Stimulated activated naive CD4-positive, alpha-beta T cell (primary cell): ENCODE measurements around the gene NAA25.
"Not testable (repeated sequence)": the region's sequence is repeated elsewhere in the genome, so short reads cannot be mapped to it uniquely, and the experiment has no call there.

Source experiments
- DNase-seq, 6 experiments: peaks; one replicate each; lab custom pipeline; 2025; lab: John Stamatoyannopoulos, UW

Gene NAA25

GRCh38 chr12:112009596-112009995, 99.0 kb downstream of the NAA25 start:
- DNase-seq: not testable (repeated sequence)

- no peak for DNase-seq
Measured at GRCh38 chr12:112008918-112009317, 99.7 kb downstream of the NAA25 start.

GRCh38 chr12:112007945-112008344, 100.6 kb downstream of the NAA25 start:
- DNase-seq: no peak

- no peak for DNase-seq
Measured at GRCh38 chr12:112005419-112006395, 102.9 kb downstream of the NAA25 start.

- DNase-seq: no peak
Measured at GRCh38 chr12:112004041-112004440, 104.5 kb downstream of the NAA25 start.

GRCh38 chr12:112001576-112001975, 107.0 kb downstream of the NAA25 start:
- no peak for DNase-seq

- no peak for DNase-seq
Measured at GRCh38 chr12:112000820-112001219, 107.8 kb downstream of the NAA25 start.

GRCh38 chr12:111999129-111999528, 109.5 kb downstream of the NAA25 start:
- DNase-seq: not testable (repeated sequence)

GRCh38 chr12:111998015-111998414, 110.6 kb downstream of the NAA25 start:
- DNase-seq: no peak

GRCh38 chr12:111997300-111997699, 111.3 kb downstream of the NAA25 start:
- no peak for DNase-seq

GRCh38 chr12:111995782-111996480, 112.7 kb downstream of the NAA25 start:
- DNase-seq: no peak

- peak in 3 of 6 experiments; percentile 10 to 39 (median 31) for DNase-seq
Measured at GRCh38 chr12:111994211-111995111, 114.1 kb downstream of the NAA25 start.

GRCh38 chr12:111993292-111994150, 115.1 kb downstream of the NAA25 start:
- DNase-seq: peak in 4 of 6 experiments; percentile 28 to 89 (median 80)

- no peak for DNase-seq
Measured at GRCh38 chr12:111992464-111992863, 116.1 kb downstream of the NAA25 start.

GRCh38 chr12:111991946-111992345, 116.6 kb downstream of the NAA25 start:
- peak in 2 of 6 experiments; percentile 6 to 16 for DNase-seq

- no peak for DNase-seq
Measured at GRCh38 chr12:111991535-111991934, 117.0 kb downstream of the NAA25 start.

GRCh38 chr12:111984820-111985219, 123.8 kb downstream of the NAA25 start:
- no peak for DNase-seq

- DNase-seq: no peak
Measured at GRCh38 chr12:111981987-111982386, 126.6 kb downstream of the NAA25 start.

GRCh38 chr12:111980598-111980997, 128.0 kb downstream of the NAA25 start:
- no peak for DNase-seq

- DNase-seq: no peak
Measured at GRCh38 chr12:111978545-111978944, 130.0 kb downstream of the NAA25 start.

- DNase-seq: no peak
Measured at GRCh38 chr12:111976860-111977259, 131.7 kb downstream of the NAA25 start.
